Natural killer cell (primary cell): ENCODE measurements around the gene INKA2. TPM values are rescaled to one million over a fixed set of nuclear protein-coding genes. Genes with fewer than 3 reads are reported as not detected.

Experiments used
- ATAC-seq, 3 donors: fragments of 150-1000 bp in 2 of 3; fragments of 200-7000 bp in 1 of 3; cut with Tn5 transposase; 1 replicate in 1 of 3; 2 replicates in 2 of 3; pipeline ENCODE4 v1.10.0; 2021; ENCODE audit warnings: mild to moderate bottlenecking in 2 of 3, moderate library complexity in 2 of 3
- DNase-seq, 2 donors: peaks; one replicate each; pipeline versions ENCODE4 v3.0.0 to v3.0.0-alpha.2; 2013 to 2021; ENCODE audit warnings: mixed read lengths in 1 of 2
- H3K27ac ChIP-seq: one replicate; pipeline ENCODE4 v1.5.1; 2013; ENCODE audit warnings: mild to moderate bottlenecking, low read length
- H3K27me3 ChIP-seq: one replicate; pipeline ENCODE4 v1.6.1; 2013; ENCODE audit warnings: low read length; ENCODE audit not compliant: control insufficient read depth, insufficient read depth
- H3K36me3 ChIP-seq: one replicate; pipeline ENCODE4 v1.6.1; 2013; ENCODE audit warnings: low read length; ENCODE audit not compliant: control insufficient read depth, insufficient read depth
- H3K4me1 ChIP-seq: one replicate; pipeline ENCODE4 v1.6.1; 2013; ENCODE audit warnings: low read length; ENCODE audit not compliant: control insufficient read depth, insufficient read depth
- H3K4me3 ChIP-seq: one replicate; pipeline ENCODE4 v1.5.1; 2013; ENCODE audit warnings: low read length
- H3K9me3 ChIP-seq: one replicate; pipeline ENCODE4 v1.6.1; 2013; ENCODE audit warnings: low read length; ENCODE audit not compliant: control insufficient read depth, insufficient read depth
- H3K27ac Mint-ChIP-seq, 2 donors: one replicate each; pipeline ENCODE4 v1.8.0; 2022; ENCODE audit warnings: mild to moderate bottlenecking in 2 of 2, mixed read lengths in 2 of 2, moderate library complexity in 1 of 2
- H3K27me3 Mint-ChIP-seq, 2 donors: one replicate each; pipeline ENCODE4 v1.8.0; 2022; ENCODE audit warnings: low read depth in 2 of 2, mixed read lengths in 2 of 2
- H3K36me3 Mint-ChIP-seq: one replicate; pipeline ENCODE4 v1.8.0; 2022; ENCODE audit warnings: mixed read lengths
- H3K4me1 Mint-ChIP-seq, 2 donors: one replicate each; pipeline ENCODE4 v1.8.0; 2022; ENCODE audit warnings: mixed read lengths in 2 of 2
- H3K4me3 Mint-ChIP-seq: one replicate; pipeline ENCODE4 v1.8.0; 2022; ENCODE audit warnings: mild to moderate bottlenecking, moderate library complexity, mixed read lengths
- H3K9me3 Mint-ChIP-seq, 2 donors: one replicate each; pipeline ENCODE4 v1.8.0; 2022; ENCODE audit warnings: mixed read lengths in 2 of 2
- WGBS: methylation state at CpG from one replicate; pipeline ENCODE4 v1.1.7; 2013; ENCODE audit warnings: missing lambda C conversion rate; ENCODE audit not compliant: insufficient coverage; 5-methylcytosine and 5-hydroxymethylcytosine counted together
- intact Hi-C: fragments of 100-400 bp; cut with micrococcal nuclease; formaldehyde crosslinking; loops from one replicate; pipeline ENCODE4 v1.14.2; 2022
- total RNA-seq, 4 donors: library from RNA; stranded (reverse); fragments of 120-200 nt in 1 of 4; gene quantifications; one replicate each; pipeline versions ENCODE4 v1.2.3 to v1.2.4, GENCODE V29; 2013 to 2022
- TF ChIP-seq, protein P1 (sequence below): fragments of 200-600 bp; IDR thresholded peaks from one replicate; pipeline ENCODE4 v1.8.0; 2022; ENCODE audit warnings: antibody characterized with exemption

The INKA2 gene
- total RNA-seq, 3 donors from 2014 or later (not counting 1 experiment from before 2014, with no cell fraction given) = 0.48 to 2.6 (median 1.4) TPM

DNA sequence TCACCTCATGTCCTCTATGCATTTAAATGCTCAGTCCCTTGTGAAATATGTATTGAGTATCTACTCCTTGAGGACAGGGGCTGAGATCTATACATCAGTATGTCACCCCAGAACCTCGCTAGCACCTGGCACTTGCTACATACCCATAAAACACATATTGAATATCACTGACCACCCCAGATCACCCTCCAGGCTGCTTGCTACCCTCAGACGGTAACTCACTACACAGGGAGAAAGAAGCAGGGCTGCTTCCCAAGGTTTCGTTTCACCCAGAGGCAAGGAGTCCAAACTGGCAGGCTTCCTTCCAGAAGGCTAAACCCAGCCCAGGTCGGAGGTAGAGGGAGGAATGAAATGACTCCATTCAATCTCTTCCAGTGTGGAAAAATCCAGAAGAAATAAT, 8.5 kb downstream of the INKA2 start:
- TF ChIP-seq, protein P1, sequence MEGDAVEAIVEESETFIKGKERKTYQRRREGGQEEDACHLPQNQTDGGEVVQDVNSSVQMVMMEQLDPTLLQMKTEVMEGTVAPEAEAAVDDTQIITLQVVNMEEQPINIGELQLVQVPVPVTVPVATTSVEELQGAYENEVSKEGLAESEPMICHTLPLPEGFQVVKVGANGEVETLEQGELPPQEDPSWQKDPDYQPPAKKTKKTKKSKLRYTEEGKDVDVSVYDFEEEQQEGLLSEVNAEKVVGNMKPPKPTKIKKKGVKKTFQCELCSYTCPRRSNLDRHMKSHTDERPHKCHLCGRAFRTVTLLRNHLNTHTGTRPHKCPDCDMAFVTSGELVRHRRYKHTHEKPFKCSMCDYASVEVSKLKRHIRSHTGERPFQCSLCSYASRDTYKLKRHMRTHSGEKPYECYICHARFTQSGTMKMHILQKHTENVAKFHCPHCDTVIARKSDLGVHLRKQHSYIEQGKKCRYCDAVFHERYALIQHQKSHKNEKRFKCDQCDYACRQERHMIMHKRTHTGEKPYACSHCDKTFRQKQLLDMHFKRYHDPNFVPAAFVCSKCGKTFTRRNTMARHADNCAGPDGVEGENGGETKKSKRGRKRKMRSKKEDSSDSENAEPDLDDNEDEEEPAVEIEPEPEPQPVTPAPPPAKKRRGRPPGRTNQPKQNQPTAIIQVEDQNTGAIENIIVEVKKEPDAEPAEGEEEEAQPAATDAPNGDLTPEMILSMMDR = no peak
- Histone ChIP-seq H3K27me3 (no peaks in the 10 kb centered on the region), H3K27ac (no peak overlapping the region), H3K36me3 (no peaks in the 10 kb centered on the region), H3K9me3 (no peaks in the 10 kb centered on the region), H3K4me1 (peaks cover 5% of the 10 kb centered on the region), H3K4me3 (no peak overlapping the region)
- no peaks in the 10 kb centered on the region for H3K27me3 Mint-ChIP-seq
- WGBS = 85% methylated on average over 4 of the region's 4 CpGs
- DNase-seq (no peak), ATAC-seq (no peak)
- no peak overlapping the region for H3K4me3 Mint-ChIP-seq
- no peak overlapping the region for H3K27ac Mint-ChIP-seq
- intact Hi-C loops = no loop called here
- H3K36me3 Mint-ChIP-seq = no peaks in the 10 kb centered on the region
- no peaks in the 10 kb centered on the region for H3K9me3 Mint-ChIP-seq
- H3K4me1 Mint-ChIP-seq = no peaks in the 10 kb centered on the region

GRCh38 chr1:111729946-111730681, 9.1 kb downstream of the INKA2 start:
- no peak overlapping the region for H3K4me3 ChIP-seq
- no peaks in the 10 kb centered on the region for H3K9me3 Mint-ChIP-seq
- H3K27ac Mint-ChIP-seq = no peak overlapping the region
- no peak for DNase-seq
- H3K36me3 ChIP-seq = no peaks in the 10 kb centered on the region
- H3K27ac ChIP-seq = no peak overlapping the region
- no peaks in the 10 kb centered on the region for H3K9me3 ChIP-seq
- TF ChIP-seq, protein P1 = no peak
- no peaks in the 10 kb centered on the region for H3K27me3 Mint-ChIP-seq
- H3K4me3 Mint-ChIP-seq = no peak overlapping the region
- no peaks in the 10 kb centered on the region for H3K4me1 Mint-ChIP-seq
- no peak for ATAC-seq
- H3K36me3 Mint-ChIP-seq = no peaks in the 10 kb centered on the region
- 92% methylated on average over 7 of the region's 7 CpGs for WGBS
- intact Hi-C loops = no loop called here
- H3K27me3 ChIP-seq = no peaks in the 10 kb centered on the region
- peaks cover 5% of the 10 kb centered on the region for H3K4me1 ChIP-seq

- H3K36me3 Mint-ChIP-seq = no peaks in the 10 kb centered on the region
- no peak overlapping the region for H3K27ac Mint-ChIP-seq
- no peak overlapping the region for H3K4me3 ChIP-seq
- no peaks in the 10 kb centered on the region for H3K4me1 Mint-ChIP-seq
- intact Hi-C loops = no loop called here
- H3K9me3 ChIP-seq = no peaks in the 10 kb centered on the region
- H3K4me3 Mint-ChIP-seq = no peak overlapping the region
- no peaks in the 10 kb centered on the region for H3K36me3 ChIP-seq
- no peaks in the 10 kb centered on the region for H3K27me3 ChIP-seq
- H3K27ac ChIP-seq = no peak overlapping the region
- WGBS = 80% methylated on average over 8 of the region's 8 CpGs
- TF ChIP-seq, protein P1 = no peak
- no peaks in the 10 kb centered on the region for H3K27me3 Mint-ChIP-seq
- peaks cover 5% of the 10 kb centered on the region for H3K4me1 ChIP-seq
- DNase-seq (no peak), ATAC-seq (no peak)
- no peaks in the 10 kb centered on the region for H3K9me3 Mint-ChIP-seq
Observed at GRCh38 chr1:111729271-111729921, 9.8 kb downstream of the INKA2 start.
